ENCODE data around the gene HILPDA. TPM values are rescaled to one million over a fixed set of nuclear protein-coding genes. Genes with fewer than 3 reads are reported as not detected.

Gene HILPDA, protein sequence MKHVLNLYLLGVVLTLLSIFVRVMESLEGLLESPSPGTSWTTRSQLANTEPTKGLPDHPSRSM
- total RNA-seq: 10 to 100 TPM in 1 of 2 donors, 1 to 10 TPM in 1; 6.9 to 41.5 TPM

DNA sequence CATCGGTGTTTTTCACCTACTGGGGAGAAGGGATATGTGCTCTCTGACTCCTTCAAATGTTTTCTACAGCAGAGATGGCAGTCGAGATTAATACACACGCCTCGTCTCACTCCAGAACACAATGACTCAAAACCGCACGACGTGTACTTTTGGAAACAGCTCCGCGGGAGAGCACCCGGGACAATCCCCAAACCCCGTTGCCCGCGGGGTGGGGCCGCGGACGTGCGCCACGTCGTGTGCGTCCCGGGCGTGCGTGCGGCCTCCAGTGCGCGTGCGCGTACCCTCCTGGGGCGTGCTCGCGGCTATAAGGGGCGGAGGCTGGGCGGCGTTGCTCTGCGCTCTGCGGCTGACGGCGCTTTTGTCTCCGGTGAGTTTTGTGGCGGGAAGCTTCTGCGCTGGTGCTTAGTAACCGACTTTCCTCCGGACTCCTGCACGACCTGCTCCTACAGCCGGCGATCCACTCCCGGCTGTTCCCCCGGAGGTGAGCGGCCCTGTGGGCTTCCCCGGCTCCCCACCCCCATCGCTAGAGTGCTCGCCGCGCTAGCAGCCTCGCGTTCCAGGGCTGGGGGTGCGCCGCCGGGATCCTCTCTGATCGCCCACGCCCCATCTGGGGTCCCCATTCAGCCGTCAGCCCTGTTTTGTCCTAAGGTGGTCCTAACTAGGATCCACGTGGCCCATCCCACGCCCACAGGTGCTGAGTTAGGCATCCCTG is at the start of gene HILPDA:
Gene HILPDA, plus strand, starts transcription at position 336 of the 712 bp plus-strand sequence. CDS start 1,391 bp downstream, outside the sequence.
- TF ChIP-seq POLR2AphosphoS5 (IDR thresholded peaks at IDR 0.05): peak; percentile 84
- TF ChIP-seq, protein P1, sequence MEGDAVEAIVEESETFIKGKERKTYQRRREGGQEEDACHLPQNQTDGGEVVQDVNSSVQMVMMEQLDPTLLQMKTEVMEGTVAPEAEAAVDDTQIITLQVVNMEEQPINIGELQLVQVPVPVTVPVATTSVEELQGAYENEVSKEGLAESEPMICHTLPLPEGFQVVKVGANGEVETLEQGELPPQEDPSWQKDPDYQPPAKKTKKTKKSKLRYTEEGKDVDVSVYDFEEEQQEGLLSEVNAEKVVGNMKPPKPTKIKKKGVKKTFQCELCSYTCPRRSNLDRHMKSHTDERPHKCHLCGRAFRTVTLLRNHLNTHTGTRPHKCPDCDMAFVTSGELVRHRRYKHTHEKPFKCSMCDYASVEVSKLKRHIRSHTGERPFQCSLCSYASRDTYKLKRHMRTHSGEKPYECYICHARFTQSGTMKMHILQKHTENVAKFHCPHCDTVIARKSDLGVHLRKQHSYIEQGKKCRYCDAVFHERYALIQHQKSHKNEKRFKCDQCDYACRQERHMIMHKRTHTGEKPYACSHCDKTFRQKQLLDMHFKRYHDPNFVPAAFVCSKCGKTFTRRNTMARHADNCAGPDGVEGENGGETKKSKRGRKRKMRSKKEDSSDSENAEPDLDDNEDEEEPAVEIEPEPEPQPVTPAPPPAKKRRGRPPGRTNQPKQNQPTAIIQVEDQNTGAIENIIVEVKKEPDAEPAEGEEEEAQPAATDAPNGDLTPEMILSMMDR (IDR thresholded peaks at IDR 0.05): peak in 1 of 4 experiments; percentile 29
- TF ChIP-seq POLR2A (IDR thresholded peaks at IDR 0.05): peak; percentile 86
- H3K27ac ChIP-seq: peak within 1 kb of the TSS; percentile 88 to 90
- under 1% methylated on average over 59 of the region's 64 CpGs for WGBS
- H3K4me1 ChIP-seq (replicated peaks): peaks cover 23% of the 10 kb centered on the region
- peak; percentile 88 for DNase-seq (ENCODE audit: low spot score)
- no peaks in the 10 kb centered on the region for H3K9me3 ChIP-seq
- H3K27me3 ChIP-seq (replicated peaks; ENCODE audit: insufficient read depth): no peaks in the 10 kb centered on the region
- intact Hi-C loops (cut with DNase I): loop anchor here (2.0 to 10.0 kb wide), 2 partner anchors 29 to 51 kb away; partner anchors contain the start of gene IMPDH1
- H3K36me3 ChIP-seq: no peaks in the 10 kb centered on the region
- peak within 1 kb of the TSS; percentile 67 to 74 for H3K4me3 ChIP-seq

DNA sequence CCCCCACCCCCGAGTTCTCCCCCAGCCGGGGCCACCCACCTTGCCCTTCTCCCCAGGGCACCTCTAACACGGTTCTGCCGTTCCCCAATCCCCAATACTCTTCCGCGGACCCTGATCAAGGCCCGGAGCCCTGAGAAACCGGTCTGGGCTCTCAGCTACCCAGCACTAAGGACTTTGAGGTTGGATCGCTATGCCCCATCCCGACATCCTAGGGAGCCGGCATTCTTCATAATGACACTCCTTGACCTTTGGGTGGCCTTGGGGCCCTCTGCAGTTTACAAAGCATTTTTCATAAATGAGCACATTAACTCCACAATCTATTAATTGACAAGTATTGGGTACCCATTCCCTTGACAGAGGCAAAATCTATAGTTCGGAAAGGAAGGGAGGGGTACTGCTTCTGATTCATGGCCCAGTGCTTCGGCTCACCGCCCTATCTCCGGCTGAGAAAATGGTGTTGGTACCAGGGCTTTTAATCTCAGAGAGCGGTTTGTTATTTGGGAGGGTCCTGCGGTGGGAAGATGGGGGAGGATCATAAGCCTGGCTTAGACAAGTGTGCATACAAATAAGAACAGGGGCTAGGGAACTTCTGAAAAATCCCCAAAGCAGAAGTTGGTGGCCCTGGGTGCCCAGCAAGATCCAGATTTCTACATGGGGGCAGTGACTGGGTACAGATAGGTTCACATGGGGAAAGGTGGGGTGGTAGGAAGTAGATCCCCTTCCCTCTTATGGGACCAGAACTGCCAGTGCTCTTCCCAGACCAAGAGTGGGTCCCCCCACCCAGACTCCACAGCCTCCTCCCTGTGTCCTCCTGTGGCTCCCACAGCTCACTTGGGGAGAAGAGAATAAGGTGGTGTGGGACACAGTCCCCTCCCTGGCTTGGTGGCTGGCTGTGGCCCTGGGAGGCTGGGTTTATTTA is 49.1 kb upstream of the HILPDA start:
- TF ChIP-seq, protein P1 (IDR thresholded peaks at IDR 0.05): no peak
- TF ChIP-seq POLR2A (IDR thresholded peaks at IDR 0.05) (no peak), POLR2AphosphoS5 (IDR thresholded peaks at IDR 0.05) (no peak)
- H3K27ac ChIP-seq: peak overlapping the region in 1 of 2 donors; percentile 31
- no peak for DNase-seq (ENCODE audit: low spot score)

DNA sequence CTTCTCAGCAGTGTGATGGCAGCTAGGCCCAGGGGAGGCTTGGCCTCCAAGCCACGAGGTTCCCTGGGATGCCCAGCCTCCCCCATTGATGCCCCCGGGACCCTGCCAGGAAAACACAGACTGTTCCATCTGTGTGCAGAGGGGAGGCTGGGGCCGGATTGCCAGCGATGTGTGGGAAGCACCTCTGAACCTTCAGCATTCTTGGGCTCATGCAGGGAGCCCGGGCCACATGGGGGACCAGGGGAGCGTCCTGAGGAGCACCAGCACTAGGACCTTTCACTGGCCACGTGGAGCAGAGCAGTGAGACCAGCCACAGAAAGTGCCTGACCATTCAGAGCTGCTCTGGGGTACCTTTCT is 48.5 kb upstream of the HILPDA start:
- TF ChIP-seq, protein P1 (IDR thresholded peaks at IDR 0.05): no peak
- TF ChIP-seq POLR2AphosphoS5 (IDR thresholded peaks at IDR 0.05) (no peak), POLR2A (IDR thresholded peaks at IDR 0.05) (no peak)
- peak overlapping the region in 1 of 2 donors; percentile 31 for H3K27ac ChIP-seq
- DNase-seq (ENCODE audit: low spot score): no peak
- H3K36me3 ChIP-seq: no peaks in the 10 kb centered on the region
- no peak overlapping the region for H3K4me3 ChIP-seq
- WGBS: 72% methylated on average over 7 of the region's 7 CpGs
- peaks cover 24% of the 10 kb centered on the region for H3K4me1 ChIP-seq (replicated peaks)
- H3K27me3 ChIP-seq (replicated peaks; ENCODE audit: insufficient read depth): no peaks in the 10 kb centered on the region
- no peaks in the 10 kb centered on the region for H3K9me3 ChIP-seq
- intact Hi-C loops (cut with DNase I): loop anchor here (10.0 kb wide), 1 partner anchor 48 kb away; the partner anchor contains the start of gene HILPDA

More for the DNA sequence above, 49.1 kb upstream of the HILPDA start:
- Histone ChIP-seq H3K36me3 (no peaks in the 10 kb centered on the region), H3K27me3 (replicated peaks; ENCODE audit: insufficient read depth) (no peaks in the 10 kb centered on the region), H3K9me3 (no peaks in the 10 kb centered on the region), H3K4me1 (replicated peaks) (peaks cover 24% of the 10 kb centered on the region), H3K4me3 (peak overlapping the region; percentile 66 to 75)
- intact Hi-C loops (cut with DNase I): loop anchor here (10.0 kb wide), 1 partner anchor 48 kb away; the partner anchor contains the start of gene HILPDA
- WGBS: 40% methylated on average over 17 of the region's 17 CpGs

DNA sequence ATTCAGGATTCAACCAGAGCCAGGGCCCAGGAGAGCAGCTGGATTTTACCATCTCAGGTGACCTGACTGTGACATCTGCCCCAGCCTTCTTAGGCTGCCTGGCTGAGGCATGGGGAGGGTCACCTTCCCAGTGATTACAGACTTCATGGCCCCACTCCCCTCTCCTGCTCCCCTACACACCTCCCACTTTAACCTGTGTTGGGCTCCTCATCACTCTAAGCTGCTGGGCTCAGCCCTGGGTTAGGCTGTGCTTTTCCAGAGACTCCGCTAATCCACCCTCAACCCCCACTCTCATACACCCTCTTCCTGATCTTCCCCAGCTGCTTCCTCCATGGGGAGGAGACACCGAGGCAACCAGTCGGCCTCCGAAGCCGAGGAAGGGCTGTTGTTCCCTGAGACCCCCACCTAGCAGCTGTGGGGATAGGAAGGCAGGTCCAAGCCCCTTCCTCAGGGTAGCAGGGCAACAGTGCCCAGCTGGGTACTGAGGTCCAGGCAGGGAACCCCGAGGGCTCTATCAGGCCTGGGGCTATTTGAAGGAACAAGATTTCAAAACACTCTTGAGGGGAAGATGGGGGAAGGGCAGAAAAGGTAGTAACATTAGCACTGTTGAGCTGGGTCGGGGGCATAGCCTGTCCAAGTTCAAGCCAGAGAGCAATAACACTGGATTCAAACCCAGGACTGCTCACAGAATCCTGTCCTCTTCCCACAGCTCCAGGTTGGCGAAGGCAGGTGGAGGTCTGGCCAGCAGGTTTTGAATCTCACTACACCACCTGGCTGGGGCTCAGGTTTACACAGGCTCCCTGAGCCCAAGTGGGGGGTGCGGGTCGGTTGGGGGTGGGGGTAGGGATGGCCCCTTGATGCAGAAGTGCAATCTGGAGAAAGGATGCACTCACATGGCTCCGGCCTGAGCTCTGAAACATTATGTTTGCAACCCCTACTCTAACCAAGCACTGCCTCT is 47.6 kb upstream of the HILPDA start:
- WGBS: 63% methylated on average over 11 of the region's 11 CpGs
- no peaks in the 10 kb centered on the region for H3K27me3 ChIP-seq (replicated peaks; ENCODE audit: insufficient read depth)
- no peak overlapping the region for H3K4me3 ChIP-seq
- no peaks in the 10 kb centered on the region for H3K36me3 ChIP-seq
- H3K9me3 ChIP-seq: no peaks in the 10 kb centered on the region
- intact Hi-C loops (cut with DNase I): loop anchor here (10.0 kb wide), 1 partner anchor 47 kb away; the partner anchor contains the start of gene HILPDA
- TF ChIP-seq POLR2AphosphoS5 (IDR thresholded peaks at IDR 0.05) (no peak), POLR2A (IDR thresholded peaks at IDR 0.05) (no peak)
- TF ChIP-seq, protein P1 (IDR thresholded peaks at IDR 0.05): no peak
- peak overlapping the region; percentile 30 to 31 for H3K27ac ChIP-seq
- H3K4me1 ChIP-seq (replicated peaks): peaks cover 24% of the 10 kb centered on the region
- DNase-seq (ENCODE audit: low spot score): no peak

Data from prostate gland (tissue), 2 donors.